Esophagus squamous epithelium (tissue), 4 donors: ENCODE data around the gene SPNS3.

Source experiments
- CTCF ChIP-seq, 6 experiments: fragments of 450-650 bp in 4 of 6; fragments of 200-600 bp in 2 of 6; sonication (generic) in 2 of 6; IDR thresholded peaks; one replicate each; pipeline ENCODE4 v1.5.1; 2016 to 2019; ENCODE audit warnings: antibody characterized with exemption in 6 of 6, mild to moderate bottlenecking in 4 of 6, moderate library complexity in 4 of 6
- POLR2A ChIP-seq, 4 donors: fragments of 450-650 bp; IDR thresholded peaks; one replicate each; pipeline ENCODE4 v1.6.1; 2017; ENCODE audit warnings: antibody characterized with exemption in 4 of 4, mild to moderate bottlenecking in 4 of 4, moderate library complexity in 3 of 4

- TF ChIP-seq CTCF (IDR thresholded peaks at IDR 0.05) (peak; percentile 56 to 83 (median 74)), POLR2A (IDR thresholded peaks at IDR 0.05) (no peak)
Observed at GRCh38 chr17:4420692-4421131, 13.0 kb upstream of the SPNS3 start.
